ENCODE results near the gene MREG. TPM values are rescaled to one million over a fixed set of nuclear protein-coding genes. Genes with fewer than 3 reads are reported as not detected.

Gene MREG
- total and polyA plus RNA-seq, 3 experiments from 2014 or later, result 3.9 to 26.2 (median 25.4) TPM

DNA sequence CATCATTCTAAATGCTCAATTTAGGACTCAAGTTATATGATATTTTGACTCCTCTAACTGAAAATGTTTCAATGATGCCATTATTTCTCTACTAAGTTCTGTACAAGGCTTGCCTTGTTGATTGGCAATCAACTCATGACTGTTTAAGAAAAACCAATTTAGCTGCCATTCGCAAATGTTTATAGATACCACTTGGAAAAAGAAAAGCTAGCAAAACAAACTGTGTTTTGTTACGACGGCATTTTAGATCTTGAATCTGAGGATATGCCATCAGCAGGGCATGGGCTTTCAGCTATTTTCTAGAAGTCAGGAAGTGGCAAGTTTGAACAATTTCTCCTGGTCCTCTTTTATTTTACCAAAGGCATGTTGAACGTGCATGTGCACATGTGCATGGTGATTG is 65.3 kb downstream of the MREG start:
- H3K4me1 ChIP-seq (ENCODE audit: insufficient read depth, low read length), result no peaks in the 10 kb centered on the region
- H3K9me3 ChIP-seq (ENCODE audit: low read length), result no peaks in the 10 kb centered on the region
- Mint-ChIP-seq H3K36me3 (peaks cover 12 to 30% (median 28%) of the 10 kb centered on the region in 3 donors), H3K27ac (no peak overlapping the region), H3K27me3 (no peaks in the 10 kb centered on the region), H3K9me3 (no peaks in the 10 kb centered on the region), H3K4me1 (no peaks in the 10 kb centered on the region), H3K4me3 (no peak overlapping the region)
- H3K27me3 ChIP-seq (ENCODE audit: insufficient read depth, low read length, poor library complexity, severe bottlenecking), result no peaks in the 10 kb centered on the region
- H3K36me3 ChIP-seq (ENCODE audit: insufficient read depth, low read length), result peaks cover 6% of the 10 kb centered on the region
- no peak overlapping the region for H3K4me3 ChIP-seq (ENCODE audit: low read length)
- POLR2A ChIA-PET, result no interaction called here
- no peak overlapping the region for H3K27ac ChIP-seq (ENCODE audit: low read depth, low read length)
- CTCF ChIA-PET, result no interaction called here
- DNase-seq, result no peak

DNA sequence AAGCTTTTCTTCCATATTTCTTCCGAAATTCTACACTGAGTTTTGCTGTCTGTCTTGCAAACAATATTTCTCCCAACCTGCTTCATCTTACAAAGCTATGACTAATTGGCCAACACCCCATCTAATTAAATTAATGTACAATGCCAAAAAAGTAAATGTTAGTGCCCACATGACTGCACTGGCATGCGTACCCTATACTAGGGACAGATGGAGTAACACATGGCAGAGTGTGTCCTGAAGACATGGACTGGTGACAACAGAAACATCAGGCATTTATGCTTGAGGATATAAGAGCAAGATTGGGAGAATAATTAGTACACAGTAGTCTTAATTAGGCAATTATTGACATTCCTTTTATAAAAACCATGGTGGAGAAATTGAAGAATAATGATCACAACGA is 66.8 kb downstream of the MREG start:
- H3K4me3 Mint-ChIP-seq, result no peak overlapping the region
- H3K4me1 Mint-ChIP-seq, result no peaks in the 10 kb centered on the region
- Histone ChIP-seq H3K27me3 (ENCODE audit: insufficient read depth, low read length, poor library complexity, severe bottlenecking) (no peaks in the 10 kb centered on the region), H3K27ac (ENCODE audit: low read depth, low read length) (no peak overlapping the region), H3K9me3 (ENCODE audit: low read length) (no peaks in the 10 kb centered on the region), H3K36me3 (ENCODE audit: insufficient read depth, low read length) (peaks cover 6% of the 10 kb centered on the region), H3K4me3 (ENCODE audit: low read length) (no peak overlapping the region), H3K4me1 (ENCODE audit: insufficient read depth, low read length) (no peaks in the 10 kb centered on the region)
- H3K27ac Mint-ChIP-seq, result no peak overlapping the region
- CTCF ChIA-PET, result interaction anchor here (1.7 kb wide), 1 partner anchor 13 kb away, joined by 4 read pairs; no protein-coding TSS in a partner anchor
- H3K36me3 Mint-ChIP-seq, result peaks cover 12 to 33% (median 28%) of the 10 kb centered on the region in 3 donors
- H3K27me3 Mint-ChIP-seq, result no peaks in the 10 kb centered on the region
- no peak for DNase-seq
- POLR2A ChIA-PET, result no interaction called here
- H3K9me3 Mint-ChIP-seq, result no peaks in the 10 kb centered on the region

- Histone ChIP-seq H3K27ac (ENCODE audit: low read depth, low read length) (no peak overlapping the region), H3K4me3 (ENCODE audit: low read length) (no peak overlapping the region), H3K9me3 (ENCODE audit: low read length) (no peaks in the 10 kb centered on the region), H3K4me1 (ENCODE audit: insufficient read depth, low read length) (no peaks in the 10 kb centered on the region), H3K27me3 (ENCODE audit: insufficient read depth, low read length, poor library complexity, severe bottlenecking) (no peaks in the 10 kb centered on the region), H3K36me3 (ENCODE audit: insufficient read depth, low read length) (peaks cover 6% of the 10 kb centered on the region)
- CTCF ChIA-PET, result interaction anchor here (1.4 to 1.8 kb wide), 2 partner anchors 9 to 11 kb away, joined by 5 read pairs; no protein-coding TSS in a partner anchor
- Mint-ChIP-seq H3K9me3 (no peaks in the 10 kb centered on the region), H3K4me3 (no peak overlapping the region), H3K36me3 (peaks cover 12 to 49% (median 40%) of the 10 kb centered on the region in 3 donors), H3K27me3 (no peaks in the 10 kb centered on the region), H3K27ac (no peak overlapping the region), H3K4me1 (no peaks in the 10 kb centered on the region)
- POLR2A ChIA-PET, result no interaction called here
- no peak for DNase-seq
These were observed 71.2 kb downstream of the MREG start for GRCh38 chr2:215942194-215942593.

DNA sequence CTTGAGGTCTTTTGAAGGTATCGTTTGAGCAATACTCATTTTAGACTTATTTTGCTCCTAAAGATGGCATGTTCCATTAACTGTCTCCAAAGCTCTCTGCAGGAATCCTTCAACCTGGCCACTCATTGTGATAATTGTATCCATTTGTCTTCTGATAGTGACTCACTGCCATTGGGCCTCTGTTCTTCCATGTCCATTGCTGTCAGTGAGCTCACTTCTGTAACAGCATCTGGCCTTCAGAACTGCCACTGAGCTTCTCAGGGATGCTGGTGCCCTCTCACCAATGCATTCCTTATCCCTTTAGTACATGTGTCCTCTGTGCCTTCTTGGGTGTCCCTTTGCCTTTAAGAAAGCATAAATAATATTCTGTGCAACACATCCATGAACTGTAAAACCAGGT is 71.6 kb downstream of the MREG start:
- no peak for DNase-seq
- CTCF ChIA-PET, result interaction anchor here (1.4 to 1.8 kb wide), 2 partner anchors 10 kb away, joined by 5 read pairs; no protein-coding TSS in a partner anchor
- no peaks in the 10 kb centered on the region for H3K27me3 ChIP-seq (ENCODE audit: insufficient read depth, low read length, poor library complexity, severe bottlenecking)
- H3K36me3 Mint-ChIP-seq, result peaks cover 12 to 46% (median 37%) of the 10 kb centered on the region in 3 donors
- H3K27ac ChIP-seq (ENCODE audit: low read depth, low read length), result no peak overlapping the region
- H3K27ac Mint-ChIP-seq, result peak overlapping the region in 1 of 8 donors; percentile 0
- POLR2A ChIA-PET, result no interaction called here
- H3K27me3 Mint-ChIP-seq, result no peaks in the 10 kb centered on the region
- H3K4me1 Mint-ChIP-seq, result no peaks in the 10 kb centered on the region
- peaks cover 6% of the 10 kb centered on the region for H3K36me3 ChIP-seq (ENCODE audit: insufficient read depth, low read length)
- H3K4me3 ChIP-seq (ENCODE audit: low read length), result no peak overlapping the region
- no peaks in the 10 kb centered on the region for H3K9me3 Mint-ChIP-seq
- H3K4me3 Mint-ChIP-seq, result no peak overlapping the region
- no peaks in the 10 kb centered on the region for H3K4me1 ChIP-seq (ENCODE audit: insufficient read depth, low read length)
- H3K9me3 ChIP-seq (ENCODE audit: low read length), result no peaks in the 10 kb centered on the region

DNA sequence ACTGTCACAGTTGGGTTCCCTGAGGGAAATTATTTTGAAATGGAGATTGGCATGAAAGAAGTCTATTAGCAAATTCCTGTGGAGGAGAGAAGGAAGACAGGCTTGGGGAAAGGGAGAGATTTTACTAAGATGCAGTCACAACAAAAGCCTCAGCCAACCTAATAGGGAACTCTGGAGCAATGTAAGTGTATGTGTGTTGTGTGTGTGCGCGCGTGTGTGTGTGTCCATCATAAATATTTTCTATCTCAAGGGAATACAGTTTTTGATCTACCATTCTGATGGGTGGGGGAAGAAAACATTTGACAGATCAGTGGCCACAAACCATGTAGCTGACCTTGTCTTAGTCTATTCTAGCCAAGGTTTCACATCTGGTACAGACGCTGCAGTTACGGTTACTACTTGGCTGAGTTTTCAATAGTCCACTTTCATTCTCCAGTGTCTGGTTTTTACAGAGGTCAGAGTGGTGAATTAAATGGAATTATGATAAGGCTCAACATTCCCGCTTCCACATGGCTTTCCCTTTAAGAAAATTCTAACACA is 72.6 kb downstream of the MREG start:
- Mint-ChIP-seq H3K9me3 (no peaks in the 10 kb centered on the region), H3K27me3 (no peaks in the 10 kb centered on the region), H3K4me3 (no peak overlapping the region), H3K27ac (no peak overlapping the region), H3K36me3 (peaks cover 9 to 38% (median 30%) of the 10 kb centered on the region in 3 donors), H3K4me1 (no peaks in the 10 kb centered on the region)
- Histone ChIP-seq H3K36me3 (ENCODE audit: insufficient read depth, low read length) (peaks cover 6% of the 10 kb centered on the region), H3K4me3 (ENCODE audit: low read length) (no peak overlapping the region), H3K27me3 (ENCODE audit: insufficient read depth, low read length, poor library complexity, severe bottlenecking) (no peaks in the 10 kb centered on the region), H3K9me3 (ENCODE audit: low read length) (no peaks in the 10 kb centered on the region), H3K4me1 (ENCODE audit: insufficient read depth, low read length) (no peaks in the 10 kb centered on the region), H3K27ac (ENCODE audit: low read depth, low read length) (no peak overlapping the region)
- CTCF ChIA-PET, result interaction anchor here (1.4 to 1.8 kb wide), 2 partner anchors 9 to 11 kb away, joined by 5 read pairs; no protein-coding TSS in a partner anchor
- no peak for DNase-seq
- POLR2A ChIA-PET, result no interaction called here

DNA sequence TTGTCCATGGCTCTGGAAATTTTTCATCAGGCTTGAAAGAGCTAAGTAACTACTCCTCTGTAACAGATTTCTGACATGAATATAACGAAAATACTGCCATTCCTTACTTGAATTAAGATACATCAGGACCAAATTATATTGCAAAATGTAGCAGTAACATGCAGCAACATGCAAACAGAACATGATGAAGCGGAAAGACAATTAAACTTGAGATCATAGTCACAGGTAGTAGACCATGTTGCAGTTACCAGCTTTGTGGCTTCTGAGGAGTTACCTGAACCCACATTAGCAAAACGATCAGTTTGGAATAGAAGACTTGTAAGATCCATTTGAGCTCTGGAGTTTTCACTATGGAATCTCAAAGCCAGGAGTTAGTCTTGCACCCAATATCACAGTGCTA is 76.2 kb downstream of the MREG start:
- Mint-ChIP-seq H3K36me3 (peaks cover 0 to 19% (median 13%) of the 10 kb centered on the region in 3 donors), H3K9me3 (no peaks in the 10 kb centered on the region), H3K27me3 (no peaks in the 10 kb centered on the region), H3K27ac (no peak overlapping the region), H3K4me3 (no peak overlapping the region), H3K4me1 (no peaks in the 10 kb centered on the region)
- no peak for DNase-seq
- no peak overlapping the region for H3K27ac ChIP-seq (ENCODE audit: low read depth, low read length)
- CTCF ChIA-PET, result no interaction called here
- no peak overlapping the region for H3K4me3 ChIP-seq (ENCODE audit: low read length)
- no peaks in the 10 kb centered on the region for H3K4me1 ChIP-seq (ENCODE audit: insufficient read depth, low read length)
- no peaks in the 10 kb centered on the region for H3K27me3 ChIP-seq (ENCODE audit: insufficient read depth, low read length, poor library complexity, severe bottlenecking)
- H3K36me3 ChIP-seq (ENCODE audit: insufficient read depth, low read length), result no peaks in the 10 kb centered on the region
- no peaks in the 10 kb centered on the region for H3K9me3 ChIP-seq (ENCODE audit: low read length)
- POLR2A ChIA-PET, result no interaction called here

- Mint-ChIP-seq H3K27me3 (peaks cover 0 to 2% of the 10 kb centered on the region in 2 donors), H3K4me1 (no peaks in the 10 kb centered on the region), H3K4me3 (no peak overlapping the region), H3K36me3 (no peaks in the 10 kb centered on the region), H3K9me3 (no peaks in the 10 kb centered on the region), H3K27ac (no peak overlapping the region)
- no peak overlapping the region for H3K4me3 ChIP-seq (ENCODE audit: low read length)
- no peak overlapping the region for H3K27ac ChIP-seq (ENCODE audit: low read depth, low read length)
- no peaks in the 10 kb centered on the region for H3K4me1 ChIP-seq (ENCODE audit: insufficient read depth, low read length)
- POLR2A ChIA-PET, result no interaction called here
- H3K9me3 ChIP-seq (ENCODE audit: low read length), result no peaks in the 10 kb centered on the region
- H3K27me3 ChIP-seq (ENCODE audit: insufficient read depth, low read length, poor library complexity, severe bottlenecking), result no peaks in the 10 kb centered on the region
- DNase-seq, result no peak
- H3K36me3 ChIP-seq (ENCODE audit: insufficient read depth, low read length), result no peaks in the 10 kb centered on the region
- CTCF ChIA-PET, result interaction anchor here (1.7 kb wide), 1 partner anchor 13 kb away, joined by 4 read pairs; no protein-coding TSS in a partner anchor
These were observed 80.2 kb downstream of the MREG start for GRCh38 chr2:215933151-215933550.

GRCh38 chr2:215931256-215931903 is 82.0 kb downstream of the MREG start:
- H3K9me3 Mint-ChIP-seq, result no peaks in the 10 kb centered on the region
- H3K27me3 Mint-ChIP-seq, result peaks cover 0 to 4% of the 10 kb centered on the region in 2 donors
- Histone ChIP-seq H3K9me3 (ENCODE audit: low read length) (no peaks in the 10 kb centered on the region), H3K4me1 (ENCODE audit: insufficient read depth, low read length) (no peaks in the 10 kb centered on the region), H3K4me3 (ENCODE audit: low read length) (no peak overlapping the region), H3K36me3 (ENCODE audit: insufficient read depth, low read length) (no peaks in the 10 kb centered on the region), H3K27me3 (ENCODE audit: insufficient read depth, low read length, poor library complexity, severe bottlenecking) (no peaks in the 10 kb centered on the region), H3K27ac (ENCODE audit: low read depth, low read length) (no peak overlapping the region)
- CTCF ChIA-PET, result interaction anchor here (0.6 to 1.9 kb wide), 8 partner anchors 10 to 470 kb away, joined by 3 to 5 read pairs (median 4); no protein-coding TSS in a partner anchor
- no peaks in the 10 kb centered on the region for H3K36me3 Mint-ChIP-seq
- no peak overlapping the region for H3K27ac Mint-ChIP-seq
- peak in 4 of 5 donors; percentile 15 to 54 (median 26) for DNase-seq
- H3K4me3 Mint-ChIP-seq, result no peak overlapping the region
- H3K4me1 Mint-ChIP-seq, result no peaks in the 10 kb centered on the region
- POLR2A ChIA-PET, result no interaction called here

Measured in CD8-positive, alpha-beta memory T cell (primary cell).